AG09319 (cell line): ENCODE data around the gene RITA1.
"Not testable (repeated sequence)": the region's sequence is repeated elsewhere in the genome, so short reads cannot be mapped to it uniquely, and the experiment has no call there.

Source experiments
- DNase-seq: peaks from one replicate; pipeline ENCODE4 v3.0.0-alpha.2; 2010; ENCODE audit warnings: low read depth; ENCODE audit errors: extremely low read depth
- TF ChIP-seq, protein P1 (sequence below): IDR thresholded peaks from 2 replicates; pipeline ENCODE4 v1.5.1; 2011; ENCODE audit warnings: low read depth, mild to moderate bottlenecking, inconsistent platforms, low read length, moderate library complexity

The RITA1 gene

DNA sequence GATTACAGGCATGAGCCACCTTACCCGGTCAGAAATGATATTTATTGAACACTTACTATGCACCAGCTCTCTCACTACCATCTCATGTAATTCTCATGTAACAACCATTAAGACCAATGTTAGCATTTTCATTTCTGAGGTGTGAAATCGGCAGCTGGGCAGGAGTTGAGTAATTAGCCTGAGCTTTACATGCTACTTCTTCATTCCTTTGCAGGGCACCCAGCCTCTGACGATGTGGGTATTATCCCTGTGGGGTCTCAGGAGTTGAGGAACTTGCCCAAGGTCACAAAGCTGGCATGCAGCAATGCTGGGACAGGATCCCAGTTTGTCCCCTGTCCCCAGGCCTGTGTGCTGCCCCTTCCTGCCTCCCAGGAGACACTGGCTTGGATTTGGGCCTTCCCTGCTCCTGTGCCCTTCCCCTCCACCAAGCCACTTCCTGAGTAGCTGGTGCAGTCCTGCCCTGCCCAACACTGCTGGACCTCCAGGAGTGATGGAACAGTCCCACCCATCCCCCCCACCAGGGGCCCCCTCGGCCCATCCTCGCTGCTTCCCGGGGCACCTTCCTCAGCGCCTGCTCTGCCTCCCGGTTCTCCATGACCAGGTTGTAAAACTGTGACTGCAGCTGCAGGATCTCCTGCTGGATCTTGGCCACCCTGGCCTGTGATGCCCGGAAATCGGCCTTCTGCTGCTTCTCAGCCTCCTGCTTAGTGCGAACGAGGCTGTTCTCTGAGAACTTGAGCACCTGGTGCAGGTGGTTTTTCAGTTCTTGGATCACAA, 14.7 kb downstream of the RITA1 start:
- DNase-seq = no peak
- TF ChIP-seq, protein P1, sequence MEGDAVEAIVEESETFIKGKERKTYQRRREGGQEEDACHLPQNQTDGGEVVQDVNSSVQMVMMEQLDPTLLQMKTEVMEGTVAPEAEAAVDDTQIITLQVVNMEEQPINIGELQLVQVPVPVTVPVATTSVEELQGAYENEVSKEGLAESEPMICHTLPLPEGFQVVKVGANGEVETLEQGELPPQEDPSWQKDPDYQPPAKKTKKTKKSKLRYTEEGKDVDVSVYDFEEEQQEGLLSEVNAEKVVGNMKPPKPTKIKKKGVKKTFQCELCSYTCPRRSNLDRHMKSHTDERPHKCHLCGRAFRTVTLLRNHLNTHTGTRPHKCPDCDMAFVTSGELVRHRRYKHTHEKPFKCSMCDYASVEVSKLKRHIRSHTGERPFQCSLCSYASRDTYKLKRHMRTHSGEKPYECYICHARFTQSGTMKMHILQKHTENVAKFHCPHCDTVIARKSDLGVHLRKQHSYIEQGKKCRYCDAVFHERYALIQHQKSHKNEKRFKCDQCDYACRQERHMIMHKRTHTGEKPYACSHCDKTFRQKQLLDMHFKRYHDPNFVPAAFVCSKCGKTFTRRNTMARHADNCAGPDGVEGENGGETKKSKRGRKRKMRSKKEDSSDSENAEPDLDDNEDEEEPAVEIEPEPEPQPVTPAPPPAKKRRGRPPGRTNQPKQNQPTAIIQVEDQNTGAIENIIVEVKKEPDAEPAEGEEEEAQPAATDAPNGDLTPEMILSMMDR = no peak

DNA sequence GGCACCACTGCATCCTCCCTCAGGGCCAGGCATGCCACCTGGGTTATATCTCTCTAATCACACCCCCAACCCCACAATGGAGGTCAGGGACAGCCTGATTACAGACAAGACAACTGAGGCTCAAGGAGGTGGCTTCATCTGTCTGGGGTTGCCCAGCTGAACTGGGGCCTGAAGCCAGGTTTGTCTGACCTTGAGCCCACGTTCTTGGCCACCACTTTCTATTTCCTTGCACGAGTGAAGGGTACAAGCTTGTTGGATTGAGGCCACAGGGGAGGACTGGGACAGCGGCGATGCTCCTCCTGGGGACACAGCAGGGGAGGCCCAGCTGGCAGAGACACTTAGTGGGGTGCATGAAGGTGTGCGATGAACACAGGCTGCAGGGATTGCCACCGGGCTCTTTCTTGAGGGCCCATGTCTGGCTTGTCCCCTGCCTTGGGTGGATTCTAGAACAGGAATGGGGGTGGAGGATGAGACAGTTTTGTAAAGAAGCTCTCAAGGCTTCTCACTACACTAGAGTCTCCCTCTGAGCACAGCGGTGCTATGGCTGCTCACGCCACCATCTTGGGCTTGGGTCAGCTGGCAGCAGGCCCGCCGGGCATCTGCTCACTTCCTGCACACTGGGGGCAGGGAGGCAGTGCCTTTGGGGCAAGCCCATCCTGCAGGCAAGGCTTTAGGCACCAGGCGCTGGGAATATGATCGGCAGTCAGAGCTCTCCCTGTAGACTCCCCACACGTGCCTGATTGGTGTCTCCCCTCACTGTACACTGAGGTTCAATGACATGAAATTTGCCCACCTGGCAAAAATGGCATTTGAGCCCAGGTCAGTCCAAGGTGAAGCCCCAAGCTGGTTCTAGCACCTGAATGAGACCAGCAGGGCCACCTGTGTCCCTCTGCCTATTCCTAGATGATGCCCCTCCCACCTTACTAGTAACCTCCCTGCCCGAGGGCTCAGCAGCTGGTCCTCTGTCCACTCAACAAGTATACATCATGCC, 16.0 kb downstream of the RITA1 start:
- no peak for DNase-seq
- TF ChIP-seq, protein P1 = no peak

DNA sequence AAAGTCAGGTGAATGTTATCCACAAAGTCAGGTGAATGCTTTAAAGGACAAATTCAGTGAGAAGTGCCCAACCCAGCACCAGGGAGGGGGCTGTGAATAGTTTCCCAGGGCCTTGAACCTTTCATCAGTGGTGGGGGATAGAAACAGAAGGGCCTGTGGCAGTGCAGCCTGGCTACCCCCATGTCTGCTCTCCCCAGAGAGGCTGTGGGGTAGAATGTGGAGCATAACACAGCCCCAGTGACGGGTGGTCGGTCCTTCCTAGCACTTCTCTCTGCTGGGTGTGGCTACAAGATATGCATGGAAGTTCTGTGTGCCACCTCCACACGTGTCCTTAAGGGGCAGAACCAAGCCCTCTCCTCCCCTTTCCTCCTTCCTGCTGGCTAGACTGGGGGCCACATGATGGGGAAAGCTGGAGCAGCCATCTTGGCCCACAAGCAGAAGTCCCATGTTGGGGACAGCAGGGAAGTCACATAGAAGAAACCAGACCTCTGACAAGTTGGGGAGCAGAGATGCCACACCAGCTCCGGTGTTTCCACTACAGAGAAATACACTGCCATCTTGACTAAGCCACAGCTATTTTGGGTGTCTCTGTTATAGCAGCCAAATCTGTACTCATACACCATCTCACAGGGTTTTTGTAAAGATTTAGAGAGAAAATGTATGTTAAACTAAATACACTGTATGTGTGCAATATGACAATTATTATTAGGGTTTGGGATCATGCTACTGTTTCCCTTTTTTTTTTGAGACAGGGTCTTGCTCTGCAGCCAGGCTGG, 17.0 kb downstream of the RITA1 start:
- no peak for DNase-seq
- TF ChIP-seq, protein P1 = no peak

DNA sequence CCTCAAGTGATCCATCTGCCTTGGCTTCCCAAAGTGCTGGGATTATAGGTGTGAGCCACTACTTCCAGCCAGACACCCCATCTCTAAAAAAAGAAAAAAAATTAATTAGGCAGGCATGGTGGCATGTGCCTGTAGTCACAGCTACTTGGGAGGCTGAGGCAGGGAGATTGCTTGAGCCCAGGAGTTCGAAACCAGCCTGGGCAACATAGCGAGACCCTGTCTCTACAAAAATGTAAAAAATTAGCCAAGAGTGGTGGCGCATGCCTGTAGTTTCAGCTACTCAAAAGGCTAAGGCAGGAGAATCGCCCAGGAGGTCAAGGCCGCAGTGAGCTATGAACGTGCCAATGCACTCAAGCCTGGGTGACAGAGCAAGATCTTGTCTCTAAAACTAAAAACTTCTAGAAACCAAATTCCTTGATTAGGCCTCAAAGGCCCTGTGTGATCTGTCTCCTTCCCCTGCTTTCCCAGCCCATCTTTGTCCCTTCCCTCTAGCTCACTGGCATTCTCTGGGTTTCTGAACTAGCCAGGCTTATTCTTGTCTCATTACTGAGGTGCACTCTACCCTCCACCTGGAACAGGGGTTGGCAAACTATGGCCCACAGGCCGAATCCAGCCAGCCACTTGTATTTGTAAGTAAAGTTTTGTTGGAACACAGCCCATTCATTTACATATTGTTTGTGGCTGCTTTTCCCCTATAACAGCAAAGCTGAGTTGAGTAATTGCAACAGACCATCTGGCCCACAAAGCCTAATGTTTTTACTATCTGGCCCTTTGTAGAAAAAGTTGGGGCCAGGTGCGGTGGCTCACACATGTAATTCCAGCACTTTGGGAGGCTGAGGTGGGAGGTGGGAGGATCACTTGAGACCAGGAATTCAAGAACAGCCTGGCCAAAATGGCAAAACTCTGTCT, 18.6 kb downstream of the RITA1 start:
- no peak for DNase-seq
- TF ChIP-seq, protein P1 = no peak

DNA sequence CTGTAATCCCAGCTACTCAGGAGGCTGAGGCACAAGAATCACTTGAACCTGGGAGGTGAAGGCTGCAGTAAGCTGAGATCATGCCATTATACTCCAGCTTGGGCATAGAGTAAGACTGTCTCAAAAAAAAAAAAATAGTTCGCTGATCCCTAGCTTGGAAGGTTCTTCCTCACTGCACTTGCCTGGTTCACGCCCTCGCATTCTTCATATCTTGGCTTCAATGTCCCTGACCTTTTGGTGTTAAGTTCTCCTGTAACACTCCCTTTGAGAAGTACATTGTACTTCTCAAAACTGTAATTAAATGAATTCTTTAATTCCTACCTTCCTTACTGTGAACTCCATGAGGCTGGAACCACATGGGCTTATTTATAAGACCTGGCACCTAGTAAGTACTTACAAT, 19.3 kb downstream of the RITA1 start:
- TF ChIP-seq, protein P1 = no peak
- no peak for DNase-seq

DNA sequence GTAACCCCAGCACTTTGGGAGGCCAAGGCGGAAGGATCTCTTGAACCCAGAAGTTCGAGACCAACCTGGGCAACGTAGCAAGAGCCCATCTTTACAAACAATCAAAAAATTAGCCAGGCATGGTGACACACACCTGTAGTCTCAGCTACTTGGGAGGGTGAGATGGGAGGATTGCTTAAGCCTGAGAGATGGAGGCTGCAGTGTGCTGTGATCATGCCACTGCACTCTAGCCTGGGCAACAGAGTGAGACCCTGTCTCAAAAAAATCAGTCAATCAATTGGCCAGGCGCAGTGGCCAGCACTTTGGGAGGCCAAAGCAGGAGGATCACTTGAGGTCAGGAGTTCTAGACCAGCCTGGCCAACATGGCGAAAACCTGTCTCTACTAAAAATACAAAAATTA, 21.3 kb downstream of the RITA1 start:
- not testable (repeated sequence) for DNase-seq

DNA sequence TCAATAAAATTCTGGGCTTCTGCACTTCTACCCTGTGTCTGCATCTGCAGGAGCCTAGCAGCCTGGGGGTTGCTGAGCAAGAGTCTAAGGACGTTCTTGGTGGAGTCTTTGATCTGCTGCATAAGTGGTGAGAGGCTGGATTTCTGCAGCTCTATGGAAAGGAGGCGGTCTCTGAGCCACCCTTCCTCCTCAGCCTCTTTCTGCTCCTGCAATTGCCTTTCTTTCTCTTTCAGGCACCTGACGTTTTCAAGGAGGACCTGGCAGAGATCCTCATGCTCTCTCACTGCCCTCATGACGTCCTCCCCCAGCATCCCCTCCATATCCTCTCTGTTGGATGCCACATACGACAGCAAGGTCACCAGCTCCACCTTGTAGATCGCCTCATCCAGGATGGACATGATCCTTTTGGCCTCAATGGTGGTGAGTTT, 22.1 kb downstream of the RITA1 start:
- TF ChIP-seq, protein P1 = no peak
- no peak for DNase-seq
